MM.1S (cell line): ENCODE data around the gene TCEAL7.

Experiments
- CTCF ChIP-seq: fragments of 300-600 bp; sonication (generic); IDR thresholded peaks from 2 replicates; pipeline ENCODE4 v1.5.1; 2016; ENCODE audit warnings: antibody characterized with exemption, low read length, mixed read lengths
- EZH2 ChIP-seq: fragments of 300-600 bp; sonication (generic); optimal IDR thresholded peaks from 2 replicates; pipeline ENCODE3; 2017; ENCODE audit warnings: low read depth, mild to moderate bottlenecking, antibody characterized with exemption, low read length, mixed read lengths
- EZH2phosphoT487 ChIP-seq: fragments of 300-600 bp; sonication (generic); IDR thresholded peaks from 2 replicates; pipeline ENCODE4 v1.6.1; 2018; ENCODE audit warnings: antibody characterized with exemption, low read length

- no peak for TF ChIP-seq CTCF
- no peak for TF ChIP-seq EZH2phosphoT487
- TF ChIP-seq EZH2: no peak
These were observed at the start of gene TCEAL7 for GRCh38 chrX:103329991-103330390.
